Chondrocyte (in vitro differentiated cells): ENCODE data around the gene SDC3. TPM values are rescaled to one million over a fixed set of nuclear protein-coding genes. Genes with fewer than 3 reads are reported as not detected.

ENCODE experiments used
- DNase-seq: peaks from one replicate; pipeline ENCODE4 v3.0.0; 2021; ENCODE audit warnings: mixed read lengths, low spot score
- H3K27ac Mint-ChIP-seq: one replicate; pipeline ENCODE4 v1.8.0; 2021; ENCODE audit warnings: mild to moderate bottlenecking, moderate library complexity, mixed read lengths; ENCODE audit not compliant: unreplicated experiment
- H3K27me3 Mint-ChIP-seq: 2 replicates; pipeline ENCODE4 v1.8.0; 2021; ENCODE audit warnings: low read depth, mixed read lengths
- H3K36me3 Mint-ChIP-seq: 2 replicates; pipeline ENCODE4 v1.8.0; 2021; ENCODE audit warnings: low read depth, mixed read lengths
- H3K4me1 Mint-ChIP-seq: 2 replicates; pipeline ENCODE4 v1.8.0; 2021; ENCODE audit warnings: low read depth, mild to moderate bottlenecking, mixed read lengths
- H3K4me3 Mint-ChIP-seq: one replicate; pipeline ENCODE4 v1.8.0; 2021; ENCODE audit warnings: mild to moderate bottlenecking, moderate library complexity, mixed read lengths; ENCODE audit not compliant: unreplicated experiment
- H3K9me3 Mint-ChIP-seq: 2 replicates; pipeline ENCODE4 v1.8.0; 2021; ENCODE audit warnings: low read depth, mixed read lengths
- CTCF ChIP-seq: fragments of 200-600 bp; sonication (generic); IDR thresholded peaks from 2 replicates; pipeline ENCODE4 v1.5.0; 2021; ENCODE audit warnings: antibody characterized with exemption, mild to moderate bottlenecking, moderate library complexity
- total RNA-seq: library from RNA; stranded (reverse); gene quantifications from 3 replicates; pipeline ENCODE4 v1.2.1, GENCODE V29; 2021

SDC3 gene
- total RNA-seq, 1 donor from 2014 or later: 46.8 TPM

GRCh38 chr1:30885570-30886522 lies 22.7 kb downstream of the SDC3 start:
- no peak overlapping the region for H3K4me3 Mint-ChIP-seq
- H3K36me3 Mint-ChIP-seq: no peaks in the 10 kb centered on the region
- no peak for TF ChIP-seq CTCF
- no peak overlapping the region for H3K27ac Mint-ChIP-seq
- H3K4me1 Mint-ChIP-seq: peaks cover 32% of the 10 kb centered on the region
- H3K27me3 Mint-ChIP-seq: peaks cover 3% of the 10 kb centered on the region
- H3K9me3 Mint-ChIP-seq: no peaks in the 10 kb centered on the region
- DNase-seq: no peak

DNA sequence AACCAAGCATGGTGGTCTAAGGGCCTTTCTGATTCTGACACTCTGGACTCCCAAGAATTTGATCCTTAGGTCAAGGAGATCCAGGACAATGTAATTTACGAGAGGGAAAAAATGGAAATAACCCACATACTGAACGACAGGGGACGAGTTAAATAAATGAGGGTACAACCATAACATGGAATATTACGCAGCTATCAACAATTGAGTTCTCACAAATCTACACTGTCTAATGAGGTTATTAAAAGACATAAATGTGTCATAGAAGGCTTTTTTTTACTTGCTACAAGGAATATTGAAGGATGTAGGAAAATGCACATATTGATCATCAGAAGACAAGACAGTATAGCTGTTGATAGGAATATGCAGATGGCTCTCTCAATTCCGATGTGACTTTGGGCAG lies 23.8 kb downstream of the SDC3 start:
- Mint-ChIP-seq H3K4me1 (peaks cover 35% of the 10 kb centered on the region), H3K9me3 (no peaks in the 10 kb centered on the region), H3K27me3 (peaks cover 3% of the 10 kb centered on the region), H3K36me3 (no peaks in the 10 kb centered on the region), H3K27ac (no peak overlapping the region), H3K4me3 (no peak overlapping the region)
- TF ChIP-seq CTCF: no peak
- DNase-seq: no peak

DNA sequence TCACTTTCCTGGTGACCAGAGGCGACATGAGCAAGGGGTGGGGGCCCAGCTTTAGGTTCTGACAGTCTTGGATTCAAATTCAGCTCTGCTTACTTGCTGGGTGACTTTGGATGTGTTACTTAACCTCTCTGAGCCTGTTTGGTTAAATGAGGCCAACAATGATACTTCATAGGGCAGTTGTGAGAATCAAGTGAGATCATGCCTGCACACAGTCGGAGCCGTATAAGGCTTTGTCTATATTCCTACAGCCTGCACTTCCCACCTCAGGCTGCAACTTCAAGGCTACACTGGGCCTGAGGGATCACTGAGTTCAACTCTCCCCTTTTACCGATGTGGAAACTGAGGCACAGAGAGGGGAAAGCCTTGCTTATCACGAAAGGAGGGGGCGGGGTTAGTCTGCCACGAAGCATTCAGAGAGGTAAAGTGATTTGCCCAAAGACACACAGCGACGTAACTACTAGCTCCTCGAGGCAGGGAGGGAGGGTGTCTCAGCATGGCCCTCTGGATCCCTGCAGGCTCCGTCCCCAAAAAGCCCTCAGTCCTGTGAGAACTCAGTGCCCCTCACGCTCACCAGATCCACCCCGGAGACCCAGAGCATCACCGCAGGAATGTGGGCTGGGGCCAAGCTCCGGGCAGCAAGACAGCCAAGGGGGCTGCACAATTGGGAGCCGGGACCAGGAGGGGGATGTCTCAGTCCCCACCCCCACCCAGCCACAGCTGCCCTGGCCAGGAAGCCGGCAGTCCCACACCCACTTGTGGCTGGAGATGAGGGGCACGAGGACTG lies 25.0 kb downstream of the SDC3 start:
- Mint-ChIP-seq H3K27ac (no peak overlapping the region), H3K4me1 (peaks cover 32% of the 10 kb centered on the region), H3K27me3 (peaks cover 3% of the 10 kb centered on the region), H3K4me3 (no peak overlapping the region), H3K36me3 (no peaks in the 10 kb centered on the region), H3K9me3 (no peaks in the 10 kb centered on the region)
- no peak for TF ChIP-seq CTCF
- no peak for DNase-seq

DNA sequence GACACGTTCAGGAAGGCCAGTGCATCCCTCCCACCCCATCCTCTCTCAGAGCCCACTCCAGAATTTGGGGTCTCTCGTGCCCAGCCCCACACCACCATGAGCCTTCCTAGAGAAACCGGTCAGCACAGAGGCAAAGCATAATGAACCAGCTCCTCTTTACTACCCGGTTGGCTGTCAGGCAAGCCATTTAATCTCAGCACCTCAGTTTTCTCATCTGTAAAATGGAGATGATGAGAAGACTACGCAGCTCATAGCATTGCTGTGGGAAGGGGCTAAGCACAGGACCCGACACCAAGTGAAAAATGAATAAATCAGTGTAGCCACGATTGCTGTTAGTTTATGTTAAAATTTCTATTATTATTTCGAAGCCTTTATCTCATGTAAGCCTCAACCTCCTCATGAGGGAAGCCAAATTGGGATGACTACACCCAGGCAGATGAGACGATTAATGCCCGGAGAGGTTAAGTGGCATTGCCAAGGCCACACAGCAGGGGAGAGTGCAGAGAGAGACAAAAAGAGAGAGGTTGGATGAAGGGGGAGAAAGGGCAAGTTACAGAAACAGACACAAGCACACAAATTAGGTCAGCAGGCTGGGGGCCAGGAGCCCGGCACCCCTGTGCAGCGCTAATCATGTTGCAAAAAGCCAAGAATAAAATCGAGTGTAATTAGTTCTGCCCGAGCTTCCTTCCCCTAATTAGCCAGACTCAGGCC lies 25.7 kb downstream of the SDC3 start:
- peaks cover 27% of the 10 kb centered on the region for H3K4me1 Mint-ChIP-seq
- no peak for DNase-seq
- no peak for TF ChIP-seq CTCF
- no peaks in the 10 kb centered on the region for H3K36me3 Mint-ChIP-seq
- no peaks in the 10 kb centered on the region for H3K9me3 Mint-ChIP-seq
- no peak overlapping the region for H3K27ac Mint-ChIP-seq
- no peak overlapping the region for H3K4me3 Mint-ChIP-seq
- H3K27me3 Mint-ChIP-seq: peaks cover 3% of the 10 kb centered on the region
